Measurements from ENCODE around the gene MAP7.
"Not testable (repeated sequence)": the region's sequence is repeated elsewhere in the genome, so short reads cannot be mapped to it uniquely, and the experiment has no call there.

MAP7 gene

GRCh38 chr6:136508725-136509392, 41.4 kb downstream of the MAP7 start:
- in situ Hi-C loops (cut with MboI; ENCODE audit: low sequenced_read_pairs): no loop called here

GRCh38 chr6:136506124-136506799, 44.0 kb downstream of the MAP7 start:
- in situ Hi-C loops (cut with MboI; ENCODE audit: low sequenced_read_pairs): no loop called here

DNA sequence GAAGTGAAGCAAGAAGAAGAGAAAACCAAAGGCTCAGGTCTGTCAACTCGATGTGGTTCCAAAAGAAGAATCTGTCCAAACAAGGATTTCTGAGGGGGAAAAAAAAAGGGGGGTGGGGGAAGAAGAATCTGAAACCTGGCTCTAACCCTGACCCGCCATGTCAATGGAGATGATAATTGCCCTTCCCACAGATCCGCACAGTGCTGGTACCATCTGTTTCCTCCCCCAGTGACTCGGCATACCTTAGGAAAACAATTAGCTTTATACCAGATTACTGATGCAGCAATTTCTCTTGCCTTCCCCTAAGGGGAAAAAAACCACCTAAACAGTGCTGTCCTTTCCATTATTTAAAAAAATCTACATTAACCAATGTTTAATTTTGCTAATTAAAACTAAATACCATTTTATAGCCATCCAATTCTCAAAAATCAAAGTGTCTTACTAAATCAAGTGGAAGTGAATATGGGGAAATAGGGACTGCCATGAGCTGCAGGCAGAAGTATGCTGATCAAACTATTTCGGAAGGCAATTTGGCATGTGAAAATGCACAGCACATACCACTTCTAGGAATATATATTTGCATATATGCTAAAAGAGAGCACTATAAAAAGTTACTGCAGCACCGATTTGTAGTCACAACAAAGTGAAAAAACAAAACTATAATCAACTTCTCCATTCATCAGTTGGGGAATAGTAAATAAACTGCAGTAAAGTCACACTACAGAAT, 46.8 kb downstream of the MAP7 start:
- in situ Hi-C loops (cut with MboI; ENCODE audit: low sequenced_read_pairs): no loop called here

GRCh38 chr6:136502786-136503185, 47.4 kb downstream of the MAP7 start:
- in situ Hi-C loops (cut with MboI; ENCODE audit: low sequenced_read_pairs): no loop called here

DNA sequence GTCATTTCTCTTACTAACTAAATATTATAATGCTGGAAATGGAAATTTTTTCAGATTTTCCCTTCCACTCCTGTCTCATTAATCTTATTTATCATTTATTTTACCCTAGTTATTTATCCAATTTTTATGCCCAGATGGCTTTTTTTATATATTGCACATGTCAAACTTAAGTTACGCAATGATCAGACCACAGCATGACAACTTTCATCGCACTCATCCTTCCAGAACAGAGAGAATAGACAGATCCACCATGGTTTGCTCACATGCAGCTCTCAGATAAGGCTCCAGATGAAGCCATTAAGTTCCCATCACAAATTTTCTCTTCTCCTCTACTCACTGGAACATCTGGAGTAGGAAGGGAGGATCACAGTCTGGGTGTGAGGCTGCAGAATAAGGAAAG, 48.7 kb downstream of the MAP7 start:
- in situ Hi-C loops (cut with MboI; ENCODE audit: low sequenced_read_pairs): no loop called here

- in situ Hi-C loops (cut with MboI; ENCODE audit: low sequenced_read_pairs): no loop called here
Observed at GRCh38 chr6:136501096-136501495, 49.1 kb downstream of the MAP7 start.

GRCh38 chr6:136500414-136500813, 49.8 kb downstream of the MAP7 start:
- in situ Hi-C loops (cut with MboI; ENCODE audit: low sequenced_read_pairs): no loop called here

DNA sequence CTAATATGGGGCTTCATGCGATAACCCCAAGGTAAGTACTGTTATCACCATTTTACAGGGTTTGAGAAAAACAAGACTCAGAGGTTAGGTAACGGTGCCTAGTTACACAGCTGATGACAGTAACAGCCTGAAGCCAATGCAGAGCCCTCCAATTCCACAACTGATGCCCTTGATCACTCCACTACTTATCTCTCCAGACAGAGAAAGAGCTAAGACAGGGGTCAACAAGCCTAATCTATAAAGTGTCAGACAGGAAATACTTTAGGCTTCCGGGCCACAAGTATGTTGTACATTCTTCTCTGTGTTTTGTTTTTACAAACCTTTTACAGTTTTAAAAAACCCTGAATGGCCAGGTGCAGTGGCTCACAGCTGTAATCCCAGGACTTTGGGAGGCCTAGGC, 50.9 kb downstream of the MAP7 start:
- in situ Hi-C loops (cut with MboI; ENCODE audit: low sequenced_read_pairs): no loop called here

GRCh38 chr6:136496449-136496848, 53.8 kb downstream of the MAP7 start:
- in situ Hi-C loops (cut with MboI; ENCODE audit: low sequenced_read_pairs): not testable (repeated sequence)

GRCh38 chr6:136494710-136495109, 55.5 kb downstream of the MAP7 start:
- in situ Hi-C loops (cut with MboI; ENCODE audit: low sequenced_read_pairs): no loop called here

DNA sequence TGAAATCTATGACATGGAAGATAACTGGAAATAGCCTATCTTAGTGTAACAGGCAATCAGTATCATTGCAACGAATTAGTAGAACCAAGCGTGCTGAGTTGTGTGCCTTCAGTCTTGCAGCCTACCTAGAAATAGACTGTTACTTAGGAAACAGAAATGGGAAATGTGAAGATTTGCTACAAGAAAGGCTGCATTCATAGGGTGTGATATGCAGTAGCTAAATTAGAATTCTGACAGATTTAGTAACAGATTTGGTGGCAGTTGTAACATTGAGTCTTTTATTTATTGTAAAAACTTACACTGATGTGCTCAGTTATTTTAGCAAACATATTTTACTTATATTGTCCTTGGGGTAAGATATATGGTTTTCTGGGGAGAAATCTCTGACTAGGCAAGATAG, 56.2 kb downstream of the MAP7 start:
- in situ Hi-C loops (cut with MboI; ENCODE audit: low sequenced_read_pairs): no loop called here

- in situ Hi-C loops (cut with MboI; ENCODE audit: low sequenced_read_pairs): no loop called here
Observed at GRCh38 chr6:136492409-136492808, 57.8 kb downstream of the MAP7 start.

DNA sequence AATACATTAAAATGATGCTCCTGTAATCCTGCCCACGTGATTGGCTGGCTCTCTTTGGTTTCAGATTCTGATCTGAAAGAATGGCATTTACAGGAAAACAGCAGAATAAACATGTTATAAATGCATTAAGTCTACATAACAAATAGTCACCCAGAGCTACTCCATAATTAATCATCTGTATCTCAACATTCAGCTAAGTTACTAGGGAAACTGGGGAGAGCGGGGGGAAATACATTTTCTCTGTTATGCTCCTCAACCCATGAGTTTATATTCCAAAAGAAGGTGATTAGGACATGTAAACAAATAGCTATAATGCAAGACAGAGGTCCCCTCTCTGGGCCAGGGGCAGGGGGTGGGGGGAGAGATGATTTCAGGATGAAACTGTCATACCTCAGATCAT, 58.5 kb downstream of the MAP7 start:
- in situ Hi-C loops (cut with MboI; ENCODE audit: low sequenced_read_pairs): no loop called here

- in situ Hi-C loops (cut with MboI; ENCODE audit: low sequenced_read_pairs): no loop called here
Observed at GRCh38 chr6:136491251-136491650, 59.0 kb downstream of the MAP7 start.

GRCh38 chr6:136489689-136490033, 60.6 kb downstream of the MAP7 start:
- in situ Hi-C loops (cut with MboI; ENCODE audit: low sequenced_read_pairs): not testable (repeated sequence)

DNA sequence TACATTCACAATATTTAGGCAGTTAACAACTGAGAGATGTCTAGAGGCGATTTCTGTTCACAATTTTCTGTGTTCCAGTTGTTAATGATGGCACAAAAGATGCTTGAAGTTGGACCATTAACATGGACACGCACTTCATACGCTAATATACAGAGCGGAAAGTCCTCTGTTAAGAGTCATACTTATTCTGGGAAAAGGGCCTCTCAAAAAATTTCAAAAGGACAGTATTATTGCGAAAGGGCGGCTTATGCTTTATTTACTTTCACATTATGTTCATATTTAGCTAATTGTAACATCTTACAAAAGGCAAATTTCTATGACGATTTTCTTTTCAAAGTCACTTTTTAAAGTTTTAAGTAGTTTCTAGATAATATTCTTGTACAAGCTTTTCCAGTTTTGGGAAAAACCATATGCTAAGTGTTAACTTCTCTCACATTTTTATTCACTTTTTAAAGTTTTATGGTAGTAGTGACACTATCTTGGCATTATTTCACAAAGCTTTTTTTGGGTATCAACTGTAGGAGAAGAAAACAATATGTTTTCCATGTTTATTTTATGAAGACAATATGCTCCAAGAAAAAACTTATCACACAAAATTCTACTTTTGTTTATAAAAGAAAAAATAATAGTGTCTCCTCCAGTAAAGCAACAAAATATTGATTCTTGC, 62.3 kb downstream of the MAP7 start:
- in situ Hi-C loops (cut with MboI; ENCODE audit: low sequenced_read_pairs): no loop called here

DNA sequence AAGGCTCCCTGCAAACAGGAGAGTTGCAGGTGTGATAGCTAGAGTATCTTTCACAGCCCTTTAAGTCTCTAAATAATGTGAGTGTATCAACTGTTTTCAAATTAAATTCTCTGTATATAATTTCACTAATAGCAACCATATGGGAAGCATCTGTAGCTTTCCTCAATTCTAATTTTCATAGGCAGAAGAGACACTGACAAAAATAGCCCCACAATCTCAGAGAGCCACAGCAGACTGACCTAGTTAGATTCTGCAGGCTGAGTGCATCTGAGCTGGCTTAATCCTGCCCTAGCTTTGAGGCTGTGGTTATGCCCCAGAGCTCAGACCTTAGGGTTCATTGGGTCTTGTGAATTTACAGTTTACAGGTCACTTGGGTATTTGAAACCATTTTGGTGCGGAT, 63.9 kb downstream of the MAP7 start:
- in situ Hi-C loops (cut with MboI; ENCODE audit: low sequenced_read_pairs): no loop called here

- in situ Hi-C loops (cut with MboI; ENCODE audit: low sequenced_read_pairs): no loop called here
Observed at GRCh38 chr6:136483906-136484305, 66.3 kb downstream of the MAP7 start.

DNA sequence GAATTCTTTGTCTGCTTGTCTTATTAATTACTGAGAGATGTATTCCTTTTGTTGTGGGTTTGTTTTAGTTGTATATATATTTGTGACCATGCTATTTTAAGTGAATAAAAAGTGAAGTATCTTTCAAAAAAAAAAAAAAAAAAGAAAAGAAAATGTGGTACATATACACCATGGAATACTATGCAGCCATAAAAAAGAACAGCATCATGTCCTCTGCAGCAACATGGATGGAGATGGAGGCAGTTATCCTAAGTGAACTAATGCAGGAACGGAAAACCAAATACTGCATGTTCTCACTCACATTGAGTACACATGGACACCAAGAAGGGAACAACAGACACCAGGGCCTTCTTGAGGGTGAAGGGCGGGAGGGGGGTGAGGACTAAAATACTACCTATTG, 67.2 kb downstream of the MAP7 start:
- in situ Hi-C loops (cut with MboI; ENCODE audit: low sequenced_read_pairs): not testable (repeated sequence)

- in situ Hi-C loops (cut with MboI; ENCODE audit: low sequenced_read_pairs): no loop called here
Observed at GRCh38 chr6:136477548-136477947, 72.7 kb downstream of the MAP7 start.

- in situ Hi-C loops (cut with MboI; ENCODE audit: low sequenced_read_pairs): no loop called here
Observed at GRCh38 chr6:136475686-136476085, 74.5 kb downstream of the MAP7 start.

GRCh38 chr6:136474241-136474640, 76.0 kb downstream of the MAP7 start:
- in situ Hi-C loops (cut with MboI; ENCODE audit: low sequenced_read_pairs): no loop called here

Data from HL-60/S4 treated with phorbol 12-myristate 13-acetate at 8.2 ng/mL for 4 days and 3 days (cell line).